ENCODE measurements around the gene SPRY1.

Gene SPRY1

GRCh38 chr4:123398066-123398852, 1.7 kb downstream of the SPRY1 start:
- no peaks in the 10 kb centered on the region for H3K36me3 ChIP-seq
- peak; percentile 75 for DNase-seq
- peak overlapping the region; percentile 54 for H3K4me3 ChIP-seq (ENCODE audit: low read depth, low read length)
- TF ChIP-seq CTCF (IDR thresholded peaks at IDR 0.05; ENCODE audit: low read depth, low read length) = 0 out of 2 replicates have a peak, but pooled peaks have one; percentile 13
- H3K9me3 ChIP-seq = no peaks in the 10 kb centered on the region
- H3K4me1 ChIP-seq = no peaks in the 10 kb centered on the region
- peaks cover 75% of the 10 kb centered on the region for H3K27me3 ChIP-seq

- Histone ChIP-seq H3K27me3 (peaks cover 72% of the 10 kb centered on the region), H3K9me3 (no peaks in the 10 kb centered on the region), H3K4me3 (ENCODE audit: low read depth, low read length) (peak overlapping the region; percentile 38), H3K36me3 (no peaks in the 10 kb centered on the region), H3K4me1 (no peaks in the 10 kb centered on the region)
- TF ChIP-seq CTCF (IDR thresholded peaks at IDR 0.05; ENCODE audit: low read depth, low read length) = no peak
- no peak for DNase-seq
These were observed 2.4 kb downstream of the SPRY1 start for GRCh38 chr4:123398853-123399626.

GRCh38 chr4:123399627-123400358, 3.2 kb downstream of the SPRY1 start:
- Histone ChIP-seq H3K9me3 (no peaks in the 10 kb centered on the region), H3K27me3 (peaks cover 77% of the 10 kb centered on the region), H3K36me3 (no peaks in the 10 kb centered on the region), H3K4me1 (no peaks in the 10 kb centered on the region), H3K4me3 (ENCODE audit: low read depth, low read length) (no peak overlapping the region)
- no peak for DNase-seq
- no peak for TF ChIP-seq CTCF (IDR thresholded peaks at IDR 0.05; ENCODE audit: low read depth, low read length)

- no peaks in the 10 kb centered on the region for H3K9me3 ChIP-seq
- no peaks in the 10 kb centered on the region for H3K4me1 ChIP-seq
- H3K4me3 ChIP-seq (ENCODE audit: low read depth, low read length) = no peak overlapping the region
- no peak for DNase-seq
- TF ChIP-seq CTCF (IDR thresholded peaks at IDR 0.05; ENCODE audit: low read depth, low read length) = no peak
- no peaks in the 10 kb centered on the region for H3K36me3 ChIP-seq
- H3K27me3 ChIP-seq = peaks cover 76% of the 10 kb centered on the region
These were observed 4.9 kb downstream of the SPRY1 start for GRCh38 chr4:123401271-123402120.

GRCh38 chr4:123402121-123402465, 5.5 kb downstream of the SPRY1 start:
- no peak for DNase-seq
- H3K36me3 ChIP-seq = no peaks in the 10 kb centered on the region
- no peak for TF ChIP-seq CTCF (IDR thresholded peaks at IDR 0.05; ENCODE audit: low read depth, low read length)
- no peak overlapping the region for H3K4me3 ChIP-seq (ENCODE audit: low read depth, low read length)
- H3K27me3 ChIP-seq = peaks cover 72% of the 10 kb centered on the region
- no peaks in the 10 kb centered on the region for H3K4me1 ChIP-seq
- no peaks in the 10 kb centered on the region for H3K9me3 ChIP-seq
